ENCODE results near the gene SERPINI2. TPM values are rescaled to one million over a fixed set of nuclear protein-coding genes. Genes with fewer than 3 reads are reported as not detected.

SERPINI2 gene
- total and polyA plus RNA-seq, 5 donors from 2014 or later = not detected

- Mint-ChIP-seq H3K4me1 (no peaks in the 10 kb centered on the region), H3K4me3 (no peak overlapping the region), H3K36me3 (no peaks in the 10 kb centered on the region), H3K27ac (no peak overlapping the region), H3K27me3 (no peaks in the 10 kb centered on the region), H3K9me3 (peaks cover 0 to 5% (median under 1%) of the 10 kb centered on the region in 7 donors)
- Histone ChIP-seq H3K4me1 (ENCODE audit: control insufficient read depth, insufficient read depth, low read length, poor library complexity, severe bottlenecking) (no peaks in the 10 kb centered on the region), H3K27me3 (ENCODE audit: control insufficient read depth, insufficient read depth, low read length) (no peaks in the 10 kb centered on the region), H3K27ac (ENCODE audit: insufficient read depth, low read length, poor library complexity, severe bottlenecking) (no peak overlapping the region), H3K36me3 (ENCODE audit: control insufficient read depth, insufficient read depth, low read length) (no peaks in the 10 kb centered on the region), H3K4me3 (ENCODE audit: low read depth, low read length) (no peak overlapping the region), H3K9me3 (ENCODE audit: control insufficient read depth in 2 of 2, low read length in 2 of 2) (no peaks in the 10 kb centered on the region)
- no peak for ATAC-seq (ENCODE audit: low read depth in 2 of 2)
- DNase-seq = no peak
These were observed 17.8 kb upstream of the SERPINI2 start for GRCh38 chr3:167491621-167492020.

DNA sequence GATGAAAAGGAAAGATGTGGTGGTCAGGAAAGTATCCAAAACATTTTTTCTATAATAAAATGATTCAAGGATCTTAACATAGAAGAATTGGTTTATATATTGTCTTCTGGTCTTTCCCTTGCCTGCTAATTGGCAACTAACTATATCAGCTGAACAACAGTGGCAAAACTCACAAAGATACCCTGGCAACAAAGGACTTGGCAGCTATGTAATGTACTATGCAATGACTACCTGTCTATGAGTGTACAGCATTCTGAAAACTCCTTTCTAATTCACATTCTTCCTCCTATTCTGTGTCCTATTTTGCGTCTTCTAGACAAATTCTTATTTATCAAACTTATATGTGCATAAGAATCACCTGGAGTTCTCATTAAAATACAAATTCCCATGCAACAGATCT, 15.7 kb upstream of the SERPINI2 start:
- H3K4me1 Mint-ChIP-seq = no peaks in the 10 kb centered on the region
- Histone ChIP-seq H3K4me3 (ENCODE audit: low read depth, low read length) (no peak overlapping the region), H3K27me3 (ENCODE audit: control insufficient read depth, insufficient read depth, low read length) (no peaks in the 10 kb centered on the region), H3K9me3 (ENCODE audit: control insufficient read depth in 2 of 2, low read length in 2 of 2) (no peaks in the 10 kb centered on the region), H3K36me3 (ENCODE audit: control insufficient read depth, insufficient read depth, low read length) (no peaks in the 10 kb centered on the region), H3K27ac (ENCODE audit: insufficient read depth, low read length, poor library complexity, severe bottlenecking) (no peak overlapping the region), H3K4me1 (ENCODE audit: control insufficient read depth, insufficient read depth, low read length, poor library complexity, severe bottlenecking) (no peaks in the 10 kb centered on the region)
- no peaks in the 10 kb centered on the region for H3K27me3 Mint-ChIP-seq
- H3K9me3 Mint-ChIP-seq = peaks cover 0 to 6% (median 2%) of the 10 kb centered on the region in 7 donors
- no peak overlapping the region for H3K27ac Mint-ChIP-seq
- no peak overlapping the region for H3K4me3 Mint-ChIP-seq
- no peaks in the 10 kb centered on the region for H3K36me3 Mint-ChIP-seq
- DNase-seq (no peak), ATAC-seq (ENCODE audit: low read depth in 2 of 2) (no peak)

- H3K36me3 Mint-ChIP-seq = no peaks in the 10 kb centered on the region
- no peak overlapping the region for H3K27ac Mint-ChIP-seq
- no peaks in the 10 kb centered on the region for H3K4me1 Mint-ChIP-seq
- H3K4me3 Mint-ChIP-seq = no peak overlapping the region
- Histone ChIP-seq H3K4me1 (ENCODE audit: control insufficient read depth, insufficient read depth, low read length, poor library complexity, severe bottlenecking) (no peaks in the 10 kb centered on the region), H3K36me3 (ENCODE audit: control insufficient read depth, insufficient read depth, low read length) (no peaks in the 10 kb centered on the region), H3K27me3 (ENCODE audit: control insufficient read depth, insufficient read depth, low read length) (no peaks in the 10 kb centered on the region), H3K4me3 (ENCODE audit: low read depth, low read length) (no peak overlapping the region), H3K27ac (ENCODE audit: insufficient read depth, low read length, poor library complexity, severe bottlenecking) (no peak overlapping the region), H3K9me3 (ENCODE audit: control insufficient read depth in 2 of 2, low read length in 2 of 2) (no peaks in the 10 kb centered on the region)
- no peaks in the 10 kb centered on the region for H3K27me3 Mint-ChIP-seq
- peaks cover 0 to 10% (median 3%) of the 10 kb centered on the region in 7 donors for H3K9me3 Mint-ChIP-seq
- no peak for ATAC-seq (ENCODE audit: low read depth in 2 of 2)
- no peak for DNase-seq
These were observed 13.7 kb upstream of the SERPINI2 start for GRCh38 chr3:167487556-167487955.

- H3K9me3 ChIP-seq (ENCODE audit: control insufficient read depth in 2 of 2, low read length in 2 of 2) = no peaks in the 10 kb centered on the region
- no peak overlapping the region for H3K27ac ChIP-seq (ENCODE audit: insufficient read depth, low read length, poor library complexity, severe bottlenecking)
- H3K27me3 ChIP-seq (ENCODE audit: control insufficient read depth, insufficient read depth, low read length) = no peaks in the 10 kb centered on the region
- H3K4me1 ChIP-seq (ENCODE audit: control insufficient read depth, insufficient read depth, low read length, poor library complexity, severe bottlenecking) = no peaks in the 10 kb centered on the region
- no peaks in the 10 kb centered on the region for H3K36me3 Mint-ChIP-seq
- H3K27me3 Mint-ChIP-seq = no peaks in the 10 kb centered on the region
- no peak overlapping the region for H3K4me3 Mint-ChIP-seq
- H3K4me3 ChIP-seq (ENCODE audit: low read depth, low read length) = no peak overlapping the region
- no peaks in the 10 kb centered on the region for H3K36me3 ChIP-seq (ENCODE audit: control insufficient read depth, insufficient read depth, low read length)
- DNase-seq (no peak), ATAC-seq (ENCODE audit: low read depth in 2 of 2) (no peak)
- no peak overlapping the region for H3K27ac Mint-ChIP-seq
- H3K4me1 Mint-ChIP-seq = no peaks in the 10 kb centered on the region
- H3K9me3 Mint-ChIP-seq = peaks cover 0 to 10% (median 3%) of the 10 kb centered on the region in 7 donors
These were observed 10.7 kb upstream of the SERPINI2 start for GRCh38 chr3:167484551-167484950.

DNA sequence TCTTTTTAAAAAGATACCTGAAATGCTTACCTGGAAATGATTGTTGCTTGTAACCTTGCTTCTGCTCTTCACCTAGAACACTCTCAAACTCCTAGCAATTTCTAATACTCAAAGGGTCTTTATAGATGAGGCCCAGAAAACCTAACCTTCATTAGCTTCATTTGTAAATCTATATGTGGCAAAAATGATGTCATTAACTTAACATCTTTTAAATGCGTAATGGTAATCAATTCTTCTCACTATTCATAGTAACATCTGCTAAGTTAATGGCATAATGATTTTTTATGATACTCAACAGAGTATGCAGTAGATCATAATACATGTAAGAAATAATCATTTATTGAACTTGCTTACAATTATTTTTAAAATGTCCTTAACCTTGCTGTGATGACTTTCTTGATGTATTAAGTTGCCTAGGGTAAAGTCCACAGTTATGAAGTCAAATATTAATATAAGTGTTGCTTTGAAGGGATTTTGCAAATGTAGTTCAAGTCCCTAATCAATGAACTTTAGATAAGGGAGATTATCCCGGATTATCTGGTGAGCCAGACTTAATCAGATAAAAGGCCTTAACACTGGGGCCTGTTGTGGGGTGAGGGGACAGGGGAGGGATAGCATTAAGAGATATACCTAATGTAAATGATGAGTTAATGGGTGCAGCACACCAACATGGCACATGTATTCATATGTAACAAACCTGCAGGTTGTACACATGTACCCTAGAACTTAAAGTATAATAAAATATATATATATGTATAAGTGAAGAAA, 10.1 kb upstream of the SERPINI2 start:
- DNase-seq = no peak
- no peaks in the 10 kb centered on the region for H3K4me1 Mint-ChIP-seq
- H3K27ac Mint-ChIP-seq = no peak overlapping the region
- no peaks in the 10 kb centered on the region for H3K27me3 Mint-ChIP-seq
- H3K36me3 Mint-ChIP-seq = no peaks in the 10 kb centered on the region
- Histone ChIP-seq H3K27me3 (ENCODE audit: control insufficient read depth, insufficient read depth, low read length) (no peaks in the 10 kb centered on the region), H3K4me3 (ENCODE audit: low read depth, low read length) (no peak overlapping the region), H3K9me3 (ENCODE audit: control insufficient read depth in 2 of 2, low read length in 2 of 2) (no peaks in the 10 kb centered on the region), H3K27ac (ENCODE audit: insufficient read depth, low read length, poor library complexity, severe bottlenecking) (no peak overlapping the region), H3K4me1 (ENCODE audit: control insufficient read depth, insufficient read depth, low read length, poor library complexity, severe bottlenecking) (no peaks in the 10 kb centered on the region), H3K36me3 (ENCODE audit: control insufficient read depth, insufficient read depth, low read length) (no peaks in the 10 kb centered on the region)
- no peak overlapping the region for H3K4me3 Mint-ChIP-seq
- H3K9me3 Mint-ChIP-seq = peaks cover 0 to 9% (median 3%) of the 10 kb centered on the region in 7 donors
- no peak for ATAC-seq (ENCODE audit: low read depth in 2 of 2)

GRCh38 chr3:167481164-167481563, 7.3 kb upstream of the SERPINI2 start:
- H3K4me3 Mint-ChIP-seq = no peak overlapping the region
- Histone ChIP-seq H3K36me3 (ENCODE audit: control insufficient read depth, insufficient read depth, low read length) (no peaks in the 10 kb centered on the region), H3K27me3 (ENCODE audit: control insufficient read depth, insufficient read depth, low read length) (no peaks in the 10 kb centered on the region), H3K4me1 (ENCODE audit: control insufficient read depth, insufficient read depth, low read length, poor library complexity, severe bottlenecking) (no peaks in the 10 kb centered on the region), H3K27ac (ENCODE audit: insufficient read depth, low read length, poor library complexity, severe bottlenecking) (no peak overlapping the region), H3K4me3 (ENCODE audit: low read depth, low read length) (no peak overlapping the region), H3K9me3 (ENCODE audit: control insufficient read depth in 2 of 2, low read length in 2 of 2) (no peaks in the 10 kb centered on the region)
- no peaks in the 10 kb centered on the region for H3K36me3 Mint-ChIP-seq
- ATAC-seq (ENCODE audit: low read depth in 2 of 2) = no peak
- peaks cover 0 to 5% (median 3%) of the 10 kb centered on the region in 7 donors for H3K9me3 Mint-ChIP-seq
- no peaks in the 10 kb centered on the region for H3K27me3 Mint-ChIP-seq
- DNase-seq = no peak
- H3K4me1 Mint-ChIP-seq = no peaks in the 10 kb centered on the region
- no peak overlapping the region for H3K27ac Mint-ChIP-seq

DNA sequence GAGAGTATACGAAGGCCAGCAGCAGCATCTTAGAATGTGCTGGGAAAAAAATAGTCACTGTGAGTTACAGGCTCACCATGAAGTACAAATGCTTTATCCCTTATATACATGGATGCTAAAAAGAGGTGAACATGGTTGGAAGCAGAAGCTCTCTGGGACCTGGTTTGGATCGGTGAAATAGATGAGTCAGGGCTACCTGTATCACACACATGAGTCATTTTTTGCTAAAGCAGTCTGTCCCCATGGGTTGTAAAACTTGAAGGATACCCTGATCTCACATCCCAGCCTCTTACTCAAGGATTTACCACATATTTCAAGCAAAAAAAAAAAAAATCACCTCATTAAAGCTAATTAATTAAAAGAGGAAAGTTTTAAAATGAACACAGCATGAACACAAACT, 6.9 kb upstream of the SERPINI2 start:
- no peak for ATAC-seq (ENCODE audit: low read depth in 2 of 2)
- H3K4me1 ChIP-seq (ENCODE audit: control insufficient read depth, insufficient read depth, low read length, poor library complexity, severe bottlenecking) = no peaks in the 10 kb centered on the region
- Mint-ChIP-seq H3K4me3 (no peak overlapping the region), H3K27me3 (no peaks in the 10 kb centered on the region), H3K36me3 (no peaks in the 10 kb centered on the region), H3K9me3 (peaks cover 0 to 5% (median 3%) of the 10 kb centered on the region in 7 donors), H3K27ac (no peak overlapping the region), H3K4me1 (no peaks in the 10 kb centered on the region)
- H3K9me3 ChIP-seq (ENCODE audit: control insufficient read depth in 2 of 2, low read length in 2 of 2) = no peaks in the 10 kb centered on the region
- no peaks in the 10 kb centered on the region for H3K27me3 ChIP-seq (ENCODE audit: control insufficient read depth, insufficient read depth, low read length)
- H3K4me3 ChIP-seq (ENCODE audit: low read depth, low read length) = no peak overlapping the region
- DNase-seq = no peak
- H3K36me3 ChIP-seq (ENCODE audit: control insufficient read depth, insufficient read depth, low read length) = no peaks in the 10 kb centered on the region
- H3K27ac ChIP-seq (ENCODE audit: insufficient read depth, low read length, poor library complexity, severe bottlenecking) = no peak overlapping the region

GRCh38 chr3:167469381-167469780, 4.5 kb downstream of the SERPINI2 start:
- H3K36me3 ChIP-seq (ENCODE audit: control insufficient read depth, insufficient read depth, low read length) = no peaks in the 10 kb centered on the region
- DNase-seq = no peak

More at GRCh38 chr3:167469381-167469780, 4.5 kb downstream of the SERPINI2 start:
- H3K27me3 Mint-ChIP-seq = no peaks in the 10 kb centered on the region
- no peaks in the 10 kb centered on the region for H3K4me1 Mint-ChIP-seq
- no peak overlapping the region for H3K27ac Mint-ChIP-seq
- no peak for ATAC-seq (ENCODE audit: low read depth in 2 of 2)
- no peak overlapping the region for H3K27ac ChIP-seq (ENCODE audit: insufficient read depth, low read length, poor library complexity, severe bottlenecking)
- H3K4me3 Mint-ChIP-seq = no peak overlapping the region
- no peak overlapping the region for H3K4me3 ChIP-seq (ENCODE audit: low read depth, low read length)
- H3K4me1 ChIP-seq (ENCODE audit: control insufficient read depth, insufficient read depth, low read length, poor library complexity, severe bottlenecking) = no peaks in the 10 kb centered on the region
- no peaks in the 10 kb centered on the region for H3K36me3 Mint-ChIP-seq
- no peaks in the 10 kb centered on the region for H3K27me3 ChIP-seq (ENCODE audit: control insufficient read depth, insufficient read depth, low read length)
- peaks cover 0 to 2% (median 0%) of the 10 kb centered on the region in 7 donors for H3K9me3 Mint-ChIP-seq
- H3K9me3 ChIP-seq (ENCODE audit: control insufficient read depth in 2 of 2, low read length in 2 of 2) = no peaks in the 10 kb centered on the region
